Transverse colon (tissue), 4 donors: ENCODE data around the gene LPAR1.

Experiments used
- CTCF ChIP-seq, 5 experiments: fragments of 200-600 bp in 3 of 5; fragments of 450-650 bp in 2 of 5; sonication (generic) in 3 of 5; IDR thresholded peaks; 1 replicate in 2 of 5; 2 replicates in 3 of 5; pipeline ENCODE4 v1.5.1; 2016 to 2017; ENCODE audit warnings: antibody characterized with exemption in 5 of 5, inconsistent platforms in 3 of 5, mild to moderate bottlenecking in 2 of 5, moderate library complexity in 1 of 5
- POLR2A ChIP-seq: fragments of 450-650 bp; IDR thresholded peaks from one replicate; pipeline ENCODE4 v1.6.1; 2016; ENCODE audit warnings: antibody characterized with exemption, mild to moderate bottlenecking, moderate library complexity
- POLR2AphosphoS5 ChIP-seq, 3 donors: sonication (generic); formaldehyde crosslinking; IDR thresholded peaks; one replicate each; pipeline ENCODE4 v1.6.1; 2016; ENCODE audit warnings: antibody characterized with exemption in 3 of 3

GRCh38 chr9:110869931-110870330, 168.3 kb downstream of the LPAR1 start:
- TF ChIP-seq CTCF (IDR thresholded peaks at IDR 0.05) (no peak), POLR2AphosphoS5 (IDR thresholded peaks at IDR 0.05) (no peak), POLR2A (no peak)
